Upper lobe of left lung (tissue), 6 donors: ENCODE results near the gene LGMN. TPM values are rescaled to one million over a fixed set of nuclear protein-coding genes. Genes with fewer than 3 reads are reported as not detected.

Source experiments
- ATAC-seq, 2 donors: fragments of 200-7000 bp; cut with Tn5 transposase; one replicate each; pipeline ENCODE4 v1.9.1; 2022; ENCODE audit warnings: mild to moderate bottlenecking in 2 of 2, moderate library complexity in 2 of 2; ENCODE audit not compliant: low FRiP score in 2 of 2
- DNase-seq, 2 donors: peaks; one replicate each; pipeline ENCODE4 v3.0.0-alpha.2; 2019 to 2020
- H3K27ac ChIP-seq, 4 donors: fragments of 200-600 bp; sonication (generic); one replicate each; pipeline ENCODE4 v1.5.1; 2016 to 2019
- H3K27me3 ChIP-seq, 4 donors: fragments of 200-600 bp; sonication (generic); one replicate each; pipeline ENCODE4 v1.5.1; 2017 to 2019
- H3K36me3 ChIP-seq, 4 donors: fragments of 200-600 bp; sonication (generic); one replicate each; pipeline ENCODE4 v1.5.1; 2016 to 2019
- H3K4me1 ChIP-seq, 4 donors: fragments of 200-600 bp; sonication (generic); one replicate each; pipeline ENCODE4 v1.5.1; 2018 to 2019
- H3K4me3 ChIP-seq, 4 donors: fragments of 200-600 bp; sonication (generic); one replicate each; pipeline ENCODE4 v1.5.1; 2017 to 2019; ENCODE audit warnings: mild to moderate bottlenecking in 2 of 4, moderate library complexity in 1 of 4
- H3K9me3 ChIP-seq, 4 donors: fragments of 200-600 bp; sonication (generic); one replicate each; pipeline ENCODE4 v1.5.1; 2018 to 2019
- CTCF ChIP-seq, 6 experiments: fragments of 450-650 bp in 4 of 6; fragments of 200-600 bp in 2 of 6; sonication (generic) in 2 of 6; IDR thresholded peaks; one replicate each; pipeline ENCODE4 v1.5.1; 2016 to 2019; ENCODE audit warnings: antibody characterized with exemption in 6 of 6
- EP300 ChIP-seq, 4 donors: sonication (generic); formaldehyde crosslinking; IDR thresholded peaks; one replicate each; pipeline ENCODE4 v1.5.1; 2017; ENCODE audit warnings: antibody characterized with exemption in 4 of 4, control low read depth in 2 of 4
- POLR2A ChIP-seq, 4 donors: fragments of 450-650 bp; IDR thresholded peaks; one replicate each; pipeline ENCODE4 v1.5.1; 2016 to 2017; ENCODE audit warnings: antibody characterized with exemption in 4 of 4, mild to moderate bottlenecking in 2 of 4
- POLR2AphosphoS5 ChIP-seq, 2 donors: sonication (generic); formaldehyde crosslinking; IDR thresholded peaks; one replicate each; pipeline ENCODE4 v1.5.1; 2017; ENCODE audit warnings: antibody characterized with exemption in 2 of 2
- WGBS, 2 donors: methylation state at CpG; one replicate each; pipeline ENCODE4 v1.1.5; 2017 to 2018; 5-methylcytosine and 5-hydroxymethylcytosine counted together
- total RNA-seq, 6 donors: library from RNA; depleted of rRNA in 4 of 6; stranded (reverse); fragments of >200 nt in 4 of 6; gene quantifications; one replicate each; pipeline versions ENCODE4 v1.1.0 to v1.2.1, GENCODE V29; 2016 to 2021
- donor health status: DM: no; HTN: no; CAD: no; lungs with moderate emphysema.
- donor health status: DM: no; HTN: yes; CAD: no; lungs with severe emphysema.

Gene LGMN
- total RNA-seq, 6 donors from 2014 or later = 53.4 to 222 (median 123) TPM

GRCh38 chr14:92703516-92703915 lies 44.9 kb downstream of the LGMN start:
- 93 to 95% methylated on average over 10 of the region's 10 CpGs for WGBS, 2 donors
- Histone ChIP-seq H3K4me1 (peaks cover 0 to 4% (median 2%) of the 10 kb centered on the region in 4 donors), H3K4me3 (no peak overlapping the region), H3K9me3 (no peaks in the 10 kb centered on the region), H3K27ac (no peak overlapping the region), H3K36me3 (peaks cover 5 to 46% (median 28%) of the 10 kb centered on the region in 4 donors), H3K27me3 (no peaks in the 10 kb centered on the region)
- DNase-seq (no peak), ATAC-seq (no peak)
- TF ChIP-seq CTCF (IDR thresholded peaks at IDR 0.05) = no peak
- no peak for TF ChIP-seq EP300 (IDR thresholded peaks at IDR 0.05)
- TF ChIP-seq POLR2A (IDR thresholded peaks at IDR 0.05) = no peak
- TF ChIP-seq POLR2AphosphoS5 (IDR thresholded peaks at IDR 0.05) = no peak

- H3K9me3 ChIP-seq = no peaks in the 10 kb centered on the region
- H3K4me1 ChIP-seq = peaks cover 0 to 4% (median 3%) of the 10 kb centered on the region in 4 donors
- WGBS, 2 donors = 63 to 78% methylated on average over 9 of the region's 9 CpGs
- no peak overlapping the region for H3K27ac ChIP-seq
- TF ChIP-seq POLR2AphosphoS5 (IDR thresholded peaks at IDR 0.05) (no peak), CTCF (IDR thresholded peaks at IDR 0.05) (no peak), POLR2A (IDR thresholded peaks at IDR 0.05) (no peak), EP300 (IDR thresholded peaks at IDR 0.05) (no peak)
- no peaks in the 10 kb centered on the region for H3K27me3 ChIP-seq
- ATAC-seq (peak; percentile 54 to 75), DNase-seq (no peak)
- no peak overlapping the region for H3K4me3 ChIP-seq
- H3K36me3 ChIP-seq = peaks cover 5 to 42% (median 28%) of the 10 kb centered on the region in 4 donors
Measured at GRCh38 chr14:92702441-92702918, 45.9 kb downstream of the LGMN start.

- TF ChIP-seq POLR2A (IDR thresholded peaks at IDR 0.05) = no peak
- TF ChIP-seq EP300 (IDR thresholded peaks at IDR 0.05) = no peak
- TF ChIP-seq POLR2AphosphoS5 (IDR thresholded peaks at IDR 0.05) = no peak
- no peak for TF ChIP-seq CTCF (IDR thresholded peaks at IDR 0.05)
- H3K27me3 ChIP-seq = no peaks in the 10 kb centered on the region
- ATAC-seq (no peak), DNase-seq (no peak)
- H3K9me3 ChIP-seq = no peaks in the 10 kb centered on the region
- H3K4me3 ChIP-seq = no peak overlapping the region
- H3K36me3 ChIP-seq = peaks cover 5 to 35% (median 25%) of the 10 kb centered on the region in 4 donors
- WGBS, 2 donors = 92 to 93% methylated on average over 10 of the region's 10 CpGs
- H3K4me1 ChIP-seq = peaks cover 0 to 5% (median 4%) of the 10 kb centered on the region in 4 donors
- H3K27ac ChIP-seq = no peak overlapping the region
Measured at GRCh38 chr14:92701826-92702225, 46.6 kb downstream of the LGMN start.

GRCh38 chr14:92698393-92698792 lies 50.0 kb downstream of the LGMN start:
- H3K9me3 ChIP-seq = no peaks in the 10 kb centered on the region
- no peak for ATAC-seq
- DNase-seq = no peak
- H3K36me3 ChIP-seq = peaks cover 0 to 3% (median 1%) of the 10 kb centered on the region in 4 donors
- TF ChIP-seq CTCF (IDR thresholded peaks at IDR 0.05) (no peak), EP300 (IDR thresholded peaks at IDR 0.05) (no peak), POLR2A (IDR thresholded peaks at IDR 0.05) (no peak), POLR2AphosphoS5 (IDR thresholded peaks at IDR 0.05) (no peak)
- H3K27me3 ChIP-seq = no peaks in the 10 kb centered on the region
- H3K4me3 ChIP-seq = no peak overlapping the region
- peaks cover 1 to 9% (median 4%) of the 10 kb centered on the region in 4 donors for H3K4me1 ChIP-seq
- no peak overlapping the region for H3K27ac ChIP-seq

GRCh38 chr14:92696366-92696765 lies 52.1 kb downstream of the LGMN start:
- no peak overlapping the region for H3K4me3 ChIP-seq
- H3K27me3 ChIP-seq = no peaks in the 10 kb centered on the region
- no peaks in the 10 kb centered on the region for H3K36me3 ChIP-seq
- H3K4me1 ChIP-seq = peaks cover 13 to 23% (median 15%) of the 10 kb centered on the region in 4 donors
- DNase-seq (no peak), ATAC-seq (peak in 1 of 2 donors; percentile 27)
- no peaks in the 10 kb centered on the region for H3K9me3 ChIP-seq
- no peak overlapping the region for H3K27ac ChIP-seq
- 63 to 70% methylated on average over 4 of the region's 4 CpGs for WGBS, 2 donors
- no peak for TF ChIP-seq EP300 (IDR thresholded peaks at IDR 0.05)
- TF ChIP-seq POLR2AphosphoS5 (IDR thresholded peaks at IDR 0.05) = no peak
- TF ChIP-seq CTCF (IDR thresholded peaks at IDR 0.05) = no peak
- no peak for TF ChIP-seq POLR2A (IDR thresholded peaks at IDR 0.05)
